MM.1S (cell line): ENCODE measurements around the gene GLIPR2.

Experiments
- DNase-seq: peaks from one replicate; pipeline ENCODE4 v3.0.0-alpha.2; 2015
- H2AFZ ChIP-seq: fragments of 300-600 bp; sonication (generic); 2 replicates; pipeline ENCODE4 v1.6.0; 2016; ENCODE audit warnings: antibody characterized with exemption, low read length
- H3F3A ChIP-seq: fragments of 300-600 bp; sonication (generic); 2 replicates; pipeline ENCODE4 v1.6.1; 2016; ENCODE audit warnings: mild to moderate bottlenecking, antibody characterized with exemption, low read length, moderate library complexity, mixed read lengths; ENCODE audit not compliant: insufficient read depth
- H3K27ac ChIP-seq: fragments of 300-600 bp; sonication (generic); 2 replicates; pipeline ENCODE4 v1.5.1; 2016; ENCODE audit warnings: mild to moderate bottlenecking, low read length
- H3K27me3 ChIP-seq: fragments of 300-600 bp; sonication (generic); replicated peaks from 2 replicates; pipeline ENCODE4 v1.6.0; 2016; ENCODE audit warnings: low read length; ENCODE audit not compliant: insufficient read depth
- H3K36me3 ChIP-seq: fragments of 300-600 bp; sonication (generic); replicated peaks from 2 replicates; pipeline ENCODE4 v1.6.1; 2016; ENCODE audit warnings: mild to moderate bottlenecking, low read length, mixed read lengths; ENCODE audit not compliant: insufficient read depth
- H3K4me1 ChIP-seq: fragments of 300-600 bp; sonication (generic); 2 replicates; pipeline ENCODE4 v1.6.1; 2016; ENCODE audit warnings: low read length, mixed read lengths
- H3K4me2 ChIP-seq: fragments of 300-600 bp; sonication (generic); 2 replicates; pipeline ENCODE4 v1.6.0; 2016; ENCODE audit warnings: low read depth, low read length
- H3K4me3 ChIP-seq: fragments of 300-600 bp; sonication (generic); 2 replicates; pipeline ENCODE4 v1.5.1; 2016; ENCODE audit warnings: low read length, mixed read lengths
- H3K79me2 ChIP-seq: fragments of 300-600 bp; sonication (generic); 2 replicates; pipeline ENCODE4 v1.6.1; 2016; ENCODE audit warnings: mixed run types, low read length, mixed read lengths
- H3K9ac ChIP-seq: fragments of 300-600 bp; sonication (generic); 2 replicates; pipeline ENCODE4 v1.6.1; 2016; ENCODE audit warnings: low read length, mixed read lengths
- H3K9me2 ChIP-seq: fragments of 300-600 bp; sonication (generic); replicated peaks from 2 replicates; pipeline ENCODE4 v1.6.1; 2016; ENCODE audit warnings: mild to moderate bottlenecking, low read length, mixed read lengths; ENCODE audit not compliant: insufficient read depth
- H3K9me3 ChIP-seq: fragments of 300-600 bp; sonication (generic); replicated peaks from 2 replicates; pipeline ENCODE4 v1.6.1; 2016; ENCODE audit warnings: mild to moderate bottlenecking, low read length, mixed read lengths; ENCODE audit not compliant: insufficient read depth
- H4K20me1 ChIP-seq: fragments of 300-600 bp; sonication (generic); 2 replicates; pipeline ENCODE4 v1.6.1; 2016; ENCODE audit warnings: mild to moderate bottlenecking, low read length, moderate library complexity, mixed read lengths; ENCODE audit not compliant: insufficient read depth
- CTCF ChIP-seq: fragments of 300-600 bp; sonication (generic); IDR thresholded peaks from 2 replicates; pipeline ENCODE4 v1.5.1; 2016; ENCODE audit warnings: antibody characterized with exemption, low read length, mixed read lengths
- EZH2 ChIP-seq: fragments of 300-600 bp; sonication (generic); optimal IDR thresholded peaks from 2 replicates; pipeline ENCODE3; 2017; ENCODE audit warnings: low read depth, mild to moderate bottlenecking, antibody characterized with exemption, low read length, mixed read lengths
- EZH2phosphoT487 ChIP-seq: fragments of 300-600 bp; sonication (generic); IDR thresholded peaks from 2 replicates; pipeline ENCODE4 v1.6.1; 2018; ENCODE audit warnings: antibody characterized with exemption, low read length

The GLIPR2 gene

GRCh38 chr9:36134761-36135505, 1.6 kb upstream of the GLIPR2 start:
- H3K9me3 ChIP-seq: no peaks in the 10 kb centered on the region
- no peak overlapping the region for H3K4me2 ChIP-seq
- no peaks in the 10 kb centered on the region for H3K36me3 ChIP-seq
- no peak for TF ChIP-seq EZH2
- no peak for TF ChIP-seq EZH2phosphoT487
- TF ChIP-seq CTCF: no peak
- no peak overlapping the region for H3K9ac ChIP-seq
- no peak overlapping the region for H3K27ac ChIP-seq
- H3F3A ChIP-seq: peaks cover 3% of the 10 kb centered on the region
- DNase-seq: no peak
- H3K9me2 ChIP-seq: no peaks in the 10 kb centered on the region
- no peaks in the 10 kb centered on the region for H3K27me3 ChIP-seq
- no peaks in the 10 kb centered on the region for H4K20me1 ChIP-seq
- peaks cover 13% of the 10 kb centered on the region for H3K4me1 ChIP-seq
- H2AFZ ChIP-seq: no peak overlapping the region
- no peak overlapping the region for H3K4me3 ChIP-seq
- peaks cover 12% of the 10 kb centered on the region for H3K79me2 ChIP-seq

GRCh38 chr9:36135741-36136271, 727 bp upstream of the GLIPR2 start:
- peak overlapping the region; percentile 72 for H3K4me3 ChIP-seq
- peaks cover 12% of the 10 kb centered on the region for H3F3A ChIP-seq
- H3K9ac ChIP-seq: no peak overlapping the region
- peaks cover 12% of the 10 kb centered on the region for H3K79me2 ChIP-seq
- DNase-seq: no peak
- peak overlapping the region; percentile 92 for H3K4me2 ChIP-seq
- no peaks in the 10 kb centered on the region for H3K36me3 ChIP-seq
- H3K9me3 ChIP-seq: no peaks in the 10 kb centered on the region
- no peak for TF ChIP-seq EZH2phosphoT487
- H3K9me2 ChIP-seq: no peaks in the 10 kb centered on the region
- no peaks in the 10 kb centered on the region for H3K27me3 ChIP-seq
- H4K20me1 ChIP-seq: no peaks in the 10 kb centered on the region
- H2AFZ ChIP-seq: peak overlapping the region; percentile 72
- no peak overlapping the region for H3K27ac ChIP-seq
- peaks cover 22% of the 10 kb centered on the region for H3K4me1 ChIP-seq

- peak overlapping the region; percentile 87 for H2AFZ ChIP-seq
- H3K4me1 ChIP-seq: peaks cover 29% of the 10 kb centered on the region
- H3K9ac ChIP-seq: peak overlapping the region; percentile 82
- H3K4me2 ChIP-seq: peak overlapping the region; percentile 96
- no peaks in the 10 kb centered on the region for H3K27me3 ChIP-seq
- H3K27ac ChIP-seq: no peak overlapping the region
- H3K79me2 ChIP-seq: peaks cover 16% of the 10 kb centered on the region
- H3K9me3 ChIP-seq: no peaks in the 10 kb centered on the region
- DNase-seq: no peak
- no peak for TF ChIP-seq EZH2phosphoT487
- TF ChIP-seq EZH2: no peak
- TF ChIP-seq CTCF: no peak
- H3K4me3 ChIP-seq: peak overlapping the region; percentile 72
- H3F3A ChIP-seq: peaks cover 15% of the 10 kb centered on the region
- no peaks in the 10 kb centered on the region for H3K9me2 ChIP-seq
- H3K36me3 ChIP-seq: no peaks in the 10 kb centered on the region
- no peaks in the 10 kb centered on the region for H4K20me1 ChIP-seq
Measured at GRCh38 chr9:36136894-36137391, 410 bp downstream of the GLIPR2 start.
